ENCODE data around the gene WDR41.

- TF ChIP-seq CTCF (IDR thresholded peaks at IDR 0.05): no peak
- no peak for TF ChIP-seq POLR2A (IDR thresholded peaks at IDR 0.05)
Observed at GRCh38 chr5:77492653-77493000, 511 bp upstream of the WDR41 start.
